WTC11 (cell line): Measurements from ENCODE around the gene ZBTB16. TPM values are rescaled to one million over a fixed set of nuclear protein-coding genes. Genes with fewer than 3 reads are reported as not detected.

Experiments used
- ATAC-seq: fragments of 200-7000 bp; cut with Tn5 transposase; 2 replicates; pipeline ENCODE4 v1.10.0; 2021; ENCODE audit warnings: mild to moderate bottlenecking, moderate library complexity
- CTCF ChIA-PET: fragments of 300-600 bp; sonication (Branson Sonifier 250); formaldehyde crosslinking; loops from one replicate; lab custom pipeline; 2021; ENCODE audit warnings: antibody characterized with exemption; lab: Charles Lee
- POLR2A ChIA-PET: fragments of 350-600 bp; sonication (Branson Sonifier 250); formaldehyde crosslinking; loops from one replicate; lab custom pipeline; 2021; ENCODE audit warnings: antibody characterized with exemption; lab: Charles Lee
- DNase-seq: peaks from one replicate; pipeline ENCODE4 v3.0.0; 2021; ENCODE audit warnings: low spot score
- H3K27ac Mint-ChIP-seq: 2 replicates; pipeline ENCODE4 v1.8.0; 2021; ENCODE audit warnings: mixed read lengths
- H3K27me3 Mint-ChIP-seq: 2 replicates; pipeline ENCODE4 v1.8.0; 2021; ENCODE audit warnings: low read depth, mild to moderate bottlenecking, moderate library complexity, mixed read lengths
- H3K36me3 Mint-ChIP-seq: 2 replicates; pipeline ENCODE4 v1.8.0; 2021; ENCODE audit warnings: mixed read lengths
- H3K4me1 Mint-ChIP-seq: 2 replicates; pipeline ENCODE4 v1.8.0; 2022; ENCODE audit warnings: mixed read lengths
- H3K4me3 Mint-ChIP-seq: 2 replicates; pipeline ENCODE4 v1.8.0; 2021; ENCODE audit warnings: mild to moderate bottlenecking, moderate library complexity, mixed read lengths
- H3K9me3 Mint-ChIP-seq: 2 replicates; pipeline ENCODE4 v1.8.0; 2021; ENCODE audit warnings: mixed read lengths
- CBFB ChIP-seq: sonication (generic); formaldehyde crosslinking; IDR thresholded peaks from 2 replicates; pipeline ENCODE4 v1.8.1; 2022; ENCODE audit warnings: mild to moderate bottlenecking, low read depth, missing genetic modification reagents
- EMX1 ChIP-seq: fragments of 250-450 bp; sonication (Bioruptor Pico); IDR thresholded peaks from 2 replicates; pipeline ENCODE4 v1.8.0; 2021; ENCODE audit warnings: mild to moderate bottlenecking
- KAT7 ChIP-seq: sonication (generic); formaldehyde crosslinking; IDR thresholded peaks from 2 replicates; pipeline ENCODE4 v1.8.1; 2023; ENCODE audit warnings: missing genetic modification reagents, mild to moderate bottlenecking, borderline replicate concordance
- MYBL2 ChIP-seq: sonication (generic); formaldehyde crosslinking; IDR thresholded peaks from 2 replicates; pipeline ENCODE4 v1.8.1; 2023; ENCODE audit warnings: mild to moderate bottlenecking, moderate library complexity, missing genetic modification reagents
- NFATC4 ChIP-seq: fragments of 250-450 bp; sonication (Bioruptor Pico); IDR thresholded peaks from 2 replicates; pipeline ENCODE4 v1.9.0; 2021; ENCODE audit warnings: mild to moderate bottlenecking
- NR2C2 ChIP-seq: sonication (generic); formaldehyde crosslinking; IDR thresholded peaks from 2 replicates; pipeline ENCODE4 v1.8.0; 2022; ENCODE audit warnings: mild to moderate bottlenecking, missing genetic modification reagents
- PRRX2 ChIP-seq: fragments of 250-450 bp; sonication (Bioruptor Pico); IDR thresholded peaks from 2 replicates; pipeline ENCODE4 v1.8.0; 2021; ENCODE audit warnings: mild to moderate bottlenecking
- RELA ChIP-seq: sonication (generic); formaldehyde crosslinking; IDR thresholded peaks from 2 replicates; pipeline ENCODE4 v1.8.1; 2022; ENCODE audit warnings: missing genetic modification reagents, mild to moderate bottlenecking, borderline replicate concordance
- SP1 ChIP-seq: sonication (generic); formaldehyde crosslinking; conservative IDR thresholded peaks from 2 replicates; pipeline ENCODE4 v1.8.1; 2022; ENCODE audit warnings: missing genetic modification reagents
- TCF7 ChIP-seq: sonication (generic); formaldehyde crosslinking; IDR thresholded peaks from 2 replicates; pipeline ENCODE4 v1.8.0; 2022; ENCODE audit warnings: mild to moderate bottlenecking, low read depth, missing genetic modification reagents, moderate library complexity
- TP53 ChIP-seq: sonication (generic); formaldehyde crosslinking; IDR thresholded peaks from 2 replicates; pipeline ENCODE4 v1.8.1; 2023; ENCODE audit warnings: mild to moderate bottlenecking, missing genetic modification reagents
- ZNF232 ChIP-seq: sonication (generic); formaldehyde crosslinking; IDR thresholded peaks from 2 replicates; pipeline ENCODE4 v1.8.0; 2022; ENCODE audit warnings: mild to moderate bottlenecking, missing genetic modification reagents
- ZNF671 ChIP-seq: fragments of 250-450 bp; sonication (Bioruptor Pico); IDR thresholded peaks from 2 replicates; pipeline ENCODE4 v1.8.0; 2021; ENCODE audit warnings: mild to moderate bottlenecking
- total RNA-seq: library from RNA; stranded (reverse); gene quantifications from 3 replicates; pipeline ENCODE4 v1.2.3, GENCODE V29; 2021
- TF ChIP-seq, protein P1 (sequence below): fragments of 250-450 bp; sonication (Bioruptor Pico); IDR thresholded peaks from 2 replicates; pipeline ENCODE4 v1.8.0; 2021; ENCODE audit warnings: mild to moderate bottlenecking
- TF ChIP-seq, protein P2 (sequence below): sonication (generic); formaldehyde crosslinking; IDR thresholded peaks from 2 replicates; pipeline ENCODE4 v1.8.1; 2022; ENCODE audit warnings: mild to moderate bottlenecking, missing genetic modification reagents, moderate library complexity, borderline replicate concordance
- TF ChIP-seq, protein P3 (sequence below): sonication (generic); formaldehyde crosslinking; IDR thresholded peaks from 2 replicates; pipeline ENCODE4 v1.8.1; 2023; ENCODE audit warnings: mild to moderate bottlenecking, missing genetic modification reagents
- TF ChIP-seq, protein P4 (sequence below): sonication (generic); formaldehyde crosslinking; IDR thresholded peaks from 2 replicates; pipeline ENCODE4 v1.8.1; 2022; ENCODE audit warnings: mild to moderate bottlenecking, moderate library complexity, missing genetic modification reagents
- TF ChIP-seq, protein P5 (sequence below): sonication (generic); formaldehyde crosslinking; IDR thresholded peaks from 2 replicates; pipeline ENCODE4 v1.8.0; 2023; ENCODE audit warnings: missing genetic modification reagents
- TF ChIP-seq, protein P6 (sequence below): fragments of 250-450 bp; sonication (Bioruptor Pico); conservative IDR thresholded peaks from 2 replicates; pipeline ENCODE4 v1.9.0; 2021; ENCODE audit warnings: mild to moderate bottlenecking
- TF ChIP-seq, protein P7 (sequence below): sonication (generic); formaldehyde crosslinking; conservative IDR thresholded peaks from 2 replicates; pipeline ENCODE4 v1.8.1; 2023; ENCODE audit warnings: mild to moderate bottlenecking, low read depth, missing genetic modification reagents, moderate library complexity
- TF ChIP-seq, protein P8 (sequence below): fragments of 250-450 bp; sonication (Bioruptor Pico); IDR thresholded peaks from 2 replicates; pipeline ENCODE4 v2.1.2; 2022; ENCODE audit warnings: mild to moderate bottlenecking, moderate library complexity

The ZBTB16 gene
- total RNA-seq, 1 experiment from 2014 or later, result 0.57 TPM

- ATAC-seq (no peak), DNase-seq (no peak)
- TF ChIP-seq TP53 (CRISPR knock-in tag), result no peak
- TF ChIP-seq, protein P1, sequence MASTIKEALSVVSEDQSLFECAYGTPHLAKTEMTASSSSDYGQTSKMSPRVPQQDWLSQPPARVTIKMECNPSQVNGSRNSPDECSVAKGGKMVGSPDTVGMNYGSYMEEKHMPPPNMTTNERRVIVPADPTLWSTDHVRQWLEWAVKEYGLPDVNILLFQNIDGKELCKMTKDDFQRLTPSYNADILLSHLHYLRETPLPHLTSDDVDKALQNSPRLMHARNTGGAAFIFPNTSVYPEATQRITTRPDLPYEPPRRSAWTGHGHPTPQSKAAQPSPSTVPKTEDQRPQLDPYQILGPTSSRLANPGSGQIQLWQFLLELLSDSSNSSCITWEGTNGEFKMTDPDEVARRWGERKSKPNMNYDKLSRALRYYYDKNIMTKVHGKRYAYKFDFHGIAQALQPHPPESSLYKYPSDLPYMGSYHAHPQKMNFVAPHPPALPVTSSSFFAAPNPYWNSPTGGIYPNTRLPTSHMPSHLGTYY (CRISPR knock-in tag), result no peak
- TF ChIP-seq SP1 (CRISPR knock-in tag), result no peak
- no peak for TF ChIP-seq NFATC4 (CRISPR knock-in tag)
- no peak for TF ChIP-seq EMX1
- TF ChIP-seq, protein P2, sequence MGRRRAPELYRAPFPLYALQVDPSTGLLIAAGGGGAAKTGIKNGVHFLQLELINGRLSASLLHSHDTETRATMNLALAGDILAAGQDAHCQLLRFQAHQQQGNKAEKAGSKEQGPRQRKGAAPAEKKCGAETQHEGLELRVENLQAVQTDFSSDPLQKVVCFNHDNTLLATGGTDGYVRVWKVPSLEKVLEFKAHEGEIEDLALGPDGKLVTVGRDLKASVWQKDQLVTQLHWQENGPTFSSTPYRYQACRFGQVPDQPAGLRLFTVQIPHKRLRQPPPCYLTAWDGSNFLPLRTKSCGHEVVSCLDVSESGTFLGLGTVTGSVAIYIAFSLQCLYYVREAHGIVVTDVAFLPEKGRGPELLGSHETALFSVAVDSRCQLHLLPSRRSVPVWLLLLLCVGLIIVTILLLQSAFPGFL, result no peak
- TF ChIP-seq, protein P3, sequence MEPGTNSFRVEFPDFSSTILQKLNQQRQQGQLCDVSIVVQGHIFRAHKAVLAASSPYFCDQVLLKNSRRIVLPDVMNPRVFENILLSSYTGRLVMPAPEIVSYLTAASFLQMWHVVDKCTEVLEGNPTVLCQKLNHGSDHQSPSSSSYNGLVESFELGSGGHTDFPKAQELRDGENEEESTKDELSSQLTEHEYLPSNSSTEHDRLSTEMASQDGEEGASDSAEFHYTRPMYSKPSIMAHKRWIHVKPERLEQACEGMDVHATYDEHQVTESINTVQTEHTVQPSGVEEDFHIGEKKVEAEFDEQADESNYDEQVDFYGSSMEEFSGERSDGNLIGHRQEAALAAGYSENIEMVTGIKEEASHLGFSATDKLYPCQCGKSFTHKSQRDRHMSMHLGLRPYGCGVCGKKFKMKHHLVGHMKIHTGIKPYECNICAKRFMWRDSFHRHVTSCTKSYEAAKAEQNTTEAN (CRISPR knock-in tag), result no peak
- TF ChIP-seq, protein P4, sequence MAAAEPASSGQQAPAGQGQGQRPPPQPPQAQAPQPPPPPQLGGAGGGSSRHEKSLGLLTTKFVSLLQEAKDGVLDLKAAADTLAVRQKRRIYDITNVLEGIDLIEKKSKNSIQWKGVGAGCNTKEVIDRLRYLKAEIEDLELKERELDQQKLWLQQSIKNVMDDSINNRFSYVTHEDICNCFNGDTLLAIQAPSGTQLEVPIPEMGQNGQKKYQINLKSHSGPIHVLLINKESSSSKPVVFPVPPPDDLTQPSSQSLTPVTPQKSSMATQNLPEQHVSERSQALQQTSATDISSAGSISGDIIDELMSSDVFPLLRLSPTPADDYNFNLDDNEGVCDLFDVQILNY, result no peak
- TF ChIP-seq ZNF671 (CRISPR knock-in tag), result no peak
- TF ChIP-seq ZNF232 (CRISPR knock-in tag), result no peak
- TF ChIP-seq, protein P5, sequence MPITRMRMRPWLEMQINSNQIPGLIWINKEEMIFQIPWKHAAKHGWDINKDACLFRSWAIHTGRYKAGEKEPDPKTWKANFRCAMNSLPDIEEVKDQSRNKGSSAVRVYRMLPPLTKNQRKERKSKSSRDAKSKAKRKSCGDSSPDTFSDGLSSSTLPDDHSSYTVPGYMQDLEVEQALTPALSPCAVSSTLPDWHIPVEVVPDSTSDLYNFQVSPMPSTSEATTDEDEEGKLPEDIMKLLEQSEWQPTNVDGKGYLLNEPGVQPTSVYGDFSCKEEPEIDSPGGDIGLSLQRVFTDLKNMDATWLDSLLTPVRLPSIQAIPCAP (CRISPR knock-in tag), result no peak
- no peak for TF ChIP-seq MYBL2 (CRISPR knock-in tag)
- no peak for TF ChIP-seq KAT7 (CRISPR knock-in tag)
- no peak for TF ChIP-seq TCF7
- ChIA-PET CTCF (no interaction called here), POLR2A (no interaction called here)
- Mint-ChIP-seq H3K4me1 (peaks cover 18% of the 10 kb centered on the region), H3K27ac (no peak overlapping the region), H3K9me3 (no peaks in the 10 kb centered on the region), H3K36me3 (no peaks in the 10 kb centered on the region), H3K27me3 (peaks cover 5% of the 10 kb centered on the region; the same call in 1 of the 2 replicates), H3K4me3 (no peak overlapping the region)
Observed at GRCh38 chr11:114226356-114226755, 166.8 kb downstream of the ZBTB16 start.

GRCh38 chr11:114228435-114229411 is 169.2 kb downstream of the ZBTB16 start:
- H3K36me3 Mint-ChIP-seq, result no peaks in the 10 kb centered on the region
- H3K27me3 Mint-ChIP-seq, result peaks cover 10% of the 10 kb centered on the region; the same call in 1 of the 2 replicates
- H3K27ac Mint-ChIP-seq, result no peak overlapping the region
- ATAC-seq (peak; percentile 49), DNase-seq (no peak)
- no peak overlapping the region for H3K4me3 Mint-ChIP-seq
- CTCF ChIA-PET, result interaction anchor here (0.7 to 0.9 kb wide), 2 partner anchors 8 to 171 kb away, joined by 3 read pairs; no protein-coding TSS in a partner anchor
- POLR2A ChIA-PET, result no interaction called here
- no peaks in the 10 kb centered on the region for H3K9me3 Mint-ChIP-seq
- H3K4me1 Mint-ChIP-seq, result peaks cover 26% of the 10 kb centered on the region
- TF ChIP-seq, protein P6, sequence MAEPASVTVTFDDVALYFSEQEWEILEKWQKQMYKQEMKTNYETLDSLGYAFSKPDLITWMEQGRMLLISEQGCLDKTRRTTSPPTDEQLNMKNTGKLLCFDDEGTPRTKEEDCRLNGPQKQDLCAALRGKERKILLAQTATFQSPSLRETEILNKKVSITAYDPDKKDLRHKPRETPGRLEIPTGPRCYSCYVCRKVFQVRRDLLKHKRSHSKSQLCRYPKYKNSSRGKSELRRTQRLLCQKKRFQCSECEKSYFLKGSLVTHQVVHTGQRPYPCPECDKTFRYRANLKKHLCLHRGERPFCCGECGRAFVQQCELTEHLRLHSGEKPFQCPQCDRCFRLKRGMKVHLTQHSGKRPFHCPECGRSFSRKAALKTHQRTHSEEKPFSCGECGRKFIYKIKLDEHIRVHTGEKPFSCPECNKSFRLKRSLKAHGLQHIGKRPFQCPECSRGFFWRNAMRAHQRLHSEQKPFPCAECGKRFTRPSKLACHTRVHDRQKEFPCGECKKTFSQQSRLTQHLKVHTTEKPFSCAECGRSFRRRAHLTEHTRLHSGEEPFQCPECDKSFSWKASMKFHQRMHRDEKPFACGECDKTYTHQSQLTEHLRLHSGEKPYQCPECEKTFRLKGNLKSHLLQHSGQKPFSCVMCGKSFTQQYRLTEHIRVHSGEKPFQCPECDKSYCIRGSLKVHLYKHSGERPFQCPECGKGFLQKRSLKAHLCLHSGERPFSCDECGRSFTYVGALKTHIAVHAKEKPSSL, result no peak
- TF ChIP-seq, protein P7, sequence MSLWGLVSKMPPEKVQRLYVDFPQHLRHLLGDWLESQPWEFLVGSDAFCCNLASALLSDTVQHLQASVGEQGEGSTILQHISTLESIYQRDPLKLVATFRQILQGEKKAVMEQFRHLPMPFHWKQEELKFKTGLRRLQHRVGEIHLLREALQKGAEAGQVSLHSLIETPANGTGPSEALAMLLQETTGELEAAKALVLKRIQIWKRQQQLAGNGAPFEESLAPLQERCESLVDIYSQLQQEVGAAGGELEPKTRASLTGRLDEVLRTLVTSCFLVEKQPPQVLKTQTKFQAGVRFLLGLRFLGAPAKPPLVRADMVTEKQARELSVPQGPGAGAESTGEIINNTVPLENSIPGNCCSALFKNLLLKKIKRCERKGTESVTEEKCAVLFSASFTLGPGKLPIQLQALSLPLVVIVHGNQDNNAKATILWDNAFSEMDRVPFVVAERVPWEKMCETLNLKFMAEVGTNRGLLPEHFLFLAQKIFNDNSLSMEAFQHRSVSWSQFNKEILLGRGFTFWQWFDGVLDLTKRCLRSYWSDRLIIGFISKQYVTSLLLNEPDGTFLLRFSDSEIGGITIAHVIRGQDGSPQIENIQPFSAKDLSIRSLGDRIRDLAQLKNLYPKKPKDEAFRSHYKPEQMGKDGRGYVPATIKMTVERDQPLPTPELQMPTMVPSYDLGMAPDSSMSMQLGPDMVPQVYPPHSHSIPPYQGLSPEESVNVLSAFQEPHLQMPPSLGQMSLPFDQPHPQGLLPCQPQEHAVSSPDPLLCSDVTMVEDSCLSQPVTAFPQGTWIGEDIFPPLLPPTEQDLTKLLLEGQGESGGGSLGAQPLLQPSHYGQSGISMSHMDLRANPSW (CRISPR knock-in tag), result no peak
- TF ChIP-seq PRRX2 (CRISPR knock-in tag) (no peak), ZNF671 (CRISPR knock-in tag) (no peak), RELA (no peak), MYBL2 (CRISPR knock-in tag) (no peak), CBFB (CRISPR knock-in tag) (no peak), NR2C2 (CRISPR knock-in tag) (no peak)
- TF ChIP-seq, protein P8, sequence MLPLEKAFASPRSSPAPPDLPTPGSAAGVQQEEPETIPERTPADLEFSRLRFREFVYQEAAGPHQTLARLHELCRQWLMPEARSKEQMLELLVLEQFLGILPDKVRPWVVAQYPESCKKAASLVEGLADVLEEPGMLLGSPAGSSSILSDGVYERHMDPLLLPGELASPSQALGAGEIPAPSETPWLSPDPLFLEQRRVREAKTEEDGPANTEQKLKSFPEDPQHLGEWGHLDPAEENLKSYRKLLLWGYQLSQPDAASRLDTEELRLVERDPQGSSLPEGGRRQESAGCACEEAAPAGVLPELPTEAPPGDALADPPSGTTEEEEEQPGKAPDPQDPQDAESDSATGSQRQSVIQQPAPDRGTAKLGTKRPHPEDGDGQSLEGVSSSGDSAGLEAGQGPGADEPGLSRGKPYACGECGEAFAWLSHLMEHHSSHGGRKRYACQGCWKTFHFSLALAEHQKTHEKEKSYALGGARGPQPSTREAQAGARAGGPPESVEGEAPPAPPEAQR (CRISPR knock-in tag), result no peak
- TF ChIP-seq, protein P5 (CRISPR knock-in tag), result no peak
